Measurements from ENCODE around the gene UBR4. TPM values are rescaled to one million over a fixed set of nuclear protein-coding genes. Genes with fewer than 3 reads are reported as not detected.

Gene UBR4
- total RNA-seq, 1 experiment from 2014 or later = 107 TPM

DNA sequence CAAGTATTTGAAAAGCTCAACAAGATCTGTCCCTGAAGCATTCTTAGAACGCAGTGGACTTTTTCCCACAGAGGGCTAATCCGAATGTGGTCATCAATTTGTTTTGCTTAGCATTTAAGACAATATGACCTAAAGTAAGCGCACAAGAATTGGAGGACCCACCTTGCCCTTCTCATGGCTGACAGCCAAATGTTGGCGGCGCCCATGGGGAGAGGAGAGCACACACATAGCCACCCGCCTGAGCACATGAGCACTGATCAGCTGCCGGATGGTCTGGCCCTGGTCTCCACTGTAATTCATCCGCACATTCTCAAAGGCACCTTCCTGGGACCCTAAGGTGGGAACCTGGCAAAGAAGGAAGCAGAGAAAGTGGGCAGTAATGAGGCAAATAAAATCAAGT is 52.4 kb downstream of the UBR4 start:
- no peaks in the 10 kb centered on the region for H3K9me2 ChIP-seq (ENCODE audit: insufficient read depth)
- no peak for DNase-seq (ENCODE audit: low read depth, low spot score)
- H3K4me3 ChIP-seq (replicated peaks in 1 of 2; ENCODE audit: low read depth in 1 of 2, low read length in 2 of 2) = no peak overlapping the region
- no peak overlapping the region for H3K4me2 ChIP-seq (ENCODE audit: low read length)
- H2AFZ ChIP-seq (ENCODE audit: low read depth, low read length, poor library complexity, severe bottlenecking) = no peak overlapping the region
- H3K79me2 ChIP-seq (ENCODE audit: insufficient read depth, low read length) = no peaks in the 10 kb centered on the region; the same call in 1 of the 2 replicates
- H3K27ac ChIP-seq (ENCODE audit: low read depth, low read length) = no peak overlapping the region
- ATAC-seq = no peak
- POLR2A ChIA-PET = interaction anchor here (0.9 kb wide), 1 partner anchor 9 kb away, joined by 3 read pairs; no protein-coding TSS in a partner anchor
- H4K20me1 ChIP-seq (ENCODE audit: insufficient read depth) = no peaks in the 10 kb centered on the region
- TF ChIP-seq ZNF274 (IDR thresholded peaks at IDR 0.05; ENCODE audit: low read depth, low read length) = no peak
- TF ChIP-seq TCF7L2 (IDR thresholded peaks at IDR 0.05; ENCODE audit: borderline replicate concordance, extremely low read depth, insufficient read depth, insufficient read length) = no peak
- TF ChIP-seq ELF1 (IDR thresholded peaks at IDR 0.05; ENCODE audit: borderline replicate concordance, low read depth) = no peak
- no peak for TF ChIP-seq EZH2phosphoT487 (IDR thresholded peaks at IDR 0.05; ENCODE audit: borderline replicate concordance)
- no peak for TF ChIP-seq SIN3A (IDR thresholded peaks at IDR 0.05; ENCODE audit: low read depth)
- TF ChIP-seq YY1 (IDR thresholded peaks at IDR 0.05; ENCODE audit: extremely low read depth, insufficient replicate concordance, low read depth, low read length) = no peak
- TF ChIP-seq POLR2AphosphoS5 (IDR thresholded peaks at IDR 0.05; ENCODE audit: low read depth, low read length) = no peak
- TF ChIP-seq FOSL1 (IDR thresholded peaks at IDR 0.05; ENCODE audit: low read depth) = no peak
- no peak for TF ChIP-seq SRF (IDR thresholded peaks at IDR 0.05; ENCODE audit: low read depth)
- no peak for TF ChIP-seq SP1 (IDR thresholded peaks at IDR 0.05; ENCODE audit: low read depth)
- no peak for TF ChIP-seq CEBPB (IDR thresholded peaks at IDR 0.05; ENCODE audit: low read depth)
- TF ChIP-seq CBX3 (IDR thresholded peaks at IDR 0.05; ENCODE audit: low read depth) = no peak
- TF ChIP-seq, protein P1, sequence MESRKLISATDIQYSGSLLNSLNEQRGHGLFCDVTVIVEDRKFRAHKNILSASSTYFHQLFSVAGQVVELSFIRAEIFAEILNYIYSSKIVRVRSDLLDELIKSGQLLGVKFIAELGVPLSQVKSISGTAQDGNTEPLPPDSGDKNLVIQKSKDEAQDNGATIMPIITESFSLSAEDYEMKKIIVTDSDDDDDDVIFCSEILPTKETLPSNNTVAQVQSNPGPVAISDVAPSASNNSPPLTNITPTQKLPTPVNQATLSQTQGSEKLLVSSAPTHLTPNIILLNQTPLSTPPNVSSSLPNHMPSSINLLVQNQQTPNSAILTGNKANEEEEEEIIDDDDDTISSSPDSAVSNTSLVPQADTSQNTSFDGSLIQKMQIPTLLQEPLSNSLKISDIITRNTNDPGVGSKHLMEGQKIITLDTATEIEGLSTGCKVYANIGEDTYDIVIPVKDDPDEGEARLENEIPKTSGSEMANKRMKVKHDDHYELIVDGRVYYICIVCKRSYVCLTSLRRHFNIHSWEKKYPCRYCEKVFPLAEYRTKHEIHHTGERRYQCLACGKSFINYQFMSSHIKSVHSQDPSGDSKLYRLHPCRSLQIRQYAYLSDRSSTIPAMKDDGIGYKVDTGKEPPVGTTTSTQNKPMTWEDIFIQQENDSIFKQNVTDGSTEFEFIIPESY (IDR thresholded peaks at IDR 0.05; ENCODE audit: extremely low read depth, insufficient replicate concordance, low read length) = no peak
- TF ChIP-seq EZH2 (IDR thresholded peaks at IDR 0.05) = no peak
- TF ChIP-seq, protein P2, sequence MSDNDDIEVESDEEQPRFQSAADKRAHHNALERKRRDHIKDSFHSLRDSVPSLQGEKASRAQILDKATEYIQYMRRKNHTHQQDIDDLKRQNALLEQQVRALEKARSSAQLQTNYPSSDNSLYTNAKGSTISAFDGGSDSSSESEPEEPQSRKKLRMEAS (IDR thresholded peaks at IDR 0.05) = no peak
- no TSS peak for BruUV-seq (replicated peaks)
- H3K27me3 ChIP-seq (ENCODE audit: insufficient read depth, low read length) = no peaks in the 10 kb centered on the region
- H3K9ac ChIP-seq (ENCODE audit: low read length) = no peak overlapping the region
- intact Hi-C loops (cut with micrococcal nuclease) = no loop called here
- CTCF ChIA-PET = no interaction called here
- no peaks in the 10 kb centered on the region for H3K9me3 ChIP-seq (ENCODE audit: control insufficient read depth in 1 of 2, insufficient read depth in 1 of 2, low read depth in 1 of 2, low read length in 2 of 2)
- RAD21 ChIA-PET (ENCODE audit: low non-redundant PET in 1 of 2, low total read pairs in 2 of 2, uncharacterized antibody in 2 of 2, unreplicated experiment in 2 of 2) = no interaction called here
- no peaks in the 10 kb centered on the region for H3K4me1 ChIP-seq (ENCODE audit: control insufficient read depth in 1 of 2, insufficient read depth in 2 of 2, low read length in 2 of 2)
- H3K36me3 ChIP-seq (ENCODE audit: control insufficient read depth in 1 of 2, insufficient read depth in 2 of 2, low read length in 2 of 2) = peaks cover 90 to 96% of the 10 kb centered on the region in 2 experiments

Measured in HCT116 (cell line).